Glutamatergic neuron (in vitro differentiated cells): ENCODE measurements around the gene TNFSF15. TPM values are rescaled to one million over a fixed set of nuclear protein-coding genes. Genes with fewer than 3 reads are reported as not detected.

ENCODE experiments used
- DNase-seq: peaks from one replicate; pipeline ENCODE4 v3.0.0; 2022
- H3K27ac Mint-ChIP-seq: one replicate; pipeline ENCODE4 v1.8.0; 2020; ENCODE audit warnings: mild to moderate bottlenecking, mixed read lengths, inconsistent platforms; ENCODE audit not compliant: unreplicated experiment
- H3K27me3 Mint-ChIP-seq: one replicate; pipeline ENCODE4 v1.8.0; 2020; ENCODE audit warnings: mild to moderate bottlenecking, moderate library complexity, mixed read lengths, inconsistent platforms; ENCODE audit not compliant: unreplicated experiment
- H3K36me3 Mint-ChIP-seq: one replicate; pipeline ENCODE4 v1.8.0; 2020; ENCODE audit warnings: mild to moderate bottlenecking, mixed read lengths, inconsistent platforms; ENCODE audit not compliant: unreplicated experiment
- H3K4me1 Mint-ChIP-seq: one replicate; pipeline ENCODE4 v1.8.0; 2020; ENCODE audit warnings: mild to moderate bottlenecking, low read depth, mixed read lengths, inconsistent platforms; ENCODE audit not compliant: unreplicated experiment
- H3K4me3 Mint-ChIP-seq: one replicate; pipeline ENCODE4 v1.8.0; 2020; ENCODE audit warnings: mild to moderate bottlenecking, mixed read lengths, inconsistent platforms; ENCODE audit not compliant: unreplicated experiment
- H3K9me3 Mint-ChIP-seq: one replicate; pipeline ENCODE4 v1.8.0; 2020; ENCODE audit warnings: mild to moderate bottlenecking, moderate library complexity, mixed read lengths, inconsistent platforms; ENCODE audit not compliant: unreplicated experiment
- CTCF ChIP-seq: fragments of 200-600 bp; sonication (generic); IDR thresholded peaks from one replicate; pipeline ENCODE4 v1.5.0; 2021; ENCODE audit not compliant: partially characterized antibody, unreplicated experiment
- total RNA-seq: library from RNA; stranded (reverse); fragmentation: NEBNext Ultra II Directional; extraction: Animal tissue kit (Norgen Biotek cat#: 25700); gene quantifications from one replicate; pipeline ENCODE4 v1.2.1, GENCODE V29; 2021; ENCODE audit not compliant: unreplicated experiment

The TNFSF15 gene
- total RNA-seq, 1 donor from 2014 or later = not detected

- no peak for DNase-seq
- Mint-ChIP-seq H3K36me3 (no peaks in the 10 kb centered on the region), H3K4me3 (no peak overlapping the region), H3K4me1 (no peaks in the 10 kb centered on the region), H3K9me3 (no peaks in the 10 kb centered on the region), H3K27ac (no peak overlapping the region), H3K27me3 (no peaks in the 10 kb centered on the region)
- TF ChIP-seq CTCF = no peak
Measured at GRCh38 chr9:114834386-114834785, 28.5 kb upstream of the TNFSF15 start.

GRCh38 chr9:114830546-114830945 is 24.7 kb upstream of the TNFSF15 start:
- Mint-ChIP-seq H3K4me3 (no peak overlapping the region), H3K4me1 (no peaks in the 10 kb centered on the region), H3K27me3 (no peaks in the 10 kb centered on the region), H3K36me3 (no peaks in the 10 kb centered on the region), H3K27ac (no peak overlapping the region), H3K9me3 (peaks cover 3% of the 10 kb centered on the region)
- no peak for DNase-seq
- TF ChIP-seq CTCF = no peak

- TF ChIP-seq CTCF = no peak
- DNase-seq = no peak
- no peaks in the 10 kb centered on the region for H3K4me1 Mint-ChIP-seq
- H3K27me3 Mint-ChIP-seq = no peaks in the 10 kb centered on the region
- H3K9me3 Mint-ChIP-seq = peaks cover 3% of the 10 kb centered on the region
- no peaks in the 10 kb centered on the region for H3K36me3 Mint-ChIP-seq
- no peak overlapping the region for H3K4me3 Mint-ChIP-seq
- no peak overlapping the region for H3K27ac Mint-ChIP-seq
Measured at GRCh38 chr9:114829574-114830440, 24.0 kb upstream of the TNFSF15 start.

- H3K27me3 Mint-ChIP-seq = no peaks in the 10 kb centered on the region
- H3K36me3 Mint-ChIP-seq = no peaks in the 10 kb centered on the region
- no peak for DNase-seq
- TF ChIP-seq CTCF = no peak
- H3K4me3 Mint-ChIP-seq = no peak overlapping the region
- no peaks in the 10 kb centered on the region for H3K4me1 Mint-ChIP-seq
- no peak overlapping the region for H3K27ac Mint-ChIP-seq
- peaks cover 3% of the 10 kb centered on the region for H3K9me3 Mint-ChIP-seq
Measured at GRCh38 chr9:114828303-114828650, 22.4 kb upstream of the TNFSF15 start.

GRCh38 chr9:114827641-114828302 is 21.9 kb upstream of the TNFSF15 start:
- no peak for TF ChIP-seq CTCF
- no peak for DNase-seq
- Mint-ChIP-seq H3K27ac (no peak overlapping the region), H3K36me3 (no peaks in the 10 kb centered on the region), H3K27me3 (no peaks in the 10 kb centered on the region), H3K9me3 (peaks cover 3% of the 10 kb centered on the region), H3K4me1 (no peaks in the 10 kb centered on the region), H3K4me3 (no peak overlapping the region)
